ENCODE measurements around the gene PKP1.
A peak's percentile ranks its signal among the peaks of the same experiment; 100 is the strongest.

PKP1 gene

GRCh38 chr1:201282216-201282615, 1.1 kb upstream of the PKP1 start:
- no peak for DNase-seq

- no peak for DNase-seq
These were observed 689 bp downstream of the PKP1 start for GRCh38 chr1:201283836-201284553.

- DNase-seq = no peak
These were observed 1.3 kb downstream of the PKP1 start for GRCh38 chr1:201284636-201285035.

GRCh38 chr1:201285846-201286245, 2.5 kb downstream of the PKP1 start:
- no peak for DNase-seq

GRCh38 chr1:201286445-201286844, 3.1 kb downstream of the PKP1 start:
- no peak for DNase-seq

GRCh38 chr1:201288007-201288406, 4.7 kb downstream of the PKP1 start:
- DNase-seq = no peak

- no peak for DNase-seq
These were observed 5.5 kb downstream of the PKP1 start for GRCh38 chr1:201288765-201289164.

GRCh38 chr1:201290551-201290950, 7.2 kb downstream of the PKP1 start:
- DNase-seq = no peak

- no peak for DNase-seq
These were observed 8.6 kb downstream of the PKP1 start for GRCh38 chr1:201291916-201292315.

- DNase-seq = no peak
These were observed 11.6 kb downstream of the PKP1 start for GRCh38 chr1:201294876-201295275.

GRCh38 chr1:201295346-201295745, 12.0 kb downstream of the PKP1 start:
- no peak for DNase-seq

- no peak for DNase-seq
These were observed 12.6 kb downstream of the PKP1 start for GRCh38 chr1:201295861-201296260.

GRCh38 chr1:201296352-201296751, 13.0 kb downstream of the PKP1 start:
- DNase-seq = no peak

- no peak for DNase-seq
These were observed 15.4 kb downstream of the PKP1 start for GRCh38 chr1:201298396-201299381.

- no peak for DNase-seq
These were observed 16.7 kb downstream of the PKP1 start for GRCh38 chr1:201299968-201300367.

- DNase-seq = no peak
These were observed 17.3 kb downstream of the PKP1 start for GRCh38 chr1:201300641-201301040.

GRCh38 chr1:201302163-201303152, 19.2 kb downstream of the PKP1 start:
- no peak for DNase-seq

GRCh38 chr1:201304126-201304525, 20.8 kb downstream of the PKP1 start:
- DNase-seq = no peak

- DNase-seq = no peak
These were observed 22.5 kb downstream of the PKP1 start for GRCh38 chr1:201305815-201306214.

GRCh38 chr1:201307231-201307630, 23.9 kb downstream of the PKP1 start:
- DNase-seq = no peak

GRCh38 chr1:201307760-201308499, 24.6 kb downstream of the PKP1 start:
- no peak for DNase-seq

GRCh38 chr1:201309416-201309815, 26.1 kb downstream of the PKP1 start:
- peak in 1 of 5 experiments; percentile 12 for DNase-seq
